ENCODE measurements around the gene SYTL5.

SYTL5 gene

DNA sequence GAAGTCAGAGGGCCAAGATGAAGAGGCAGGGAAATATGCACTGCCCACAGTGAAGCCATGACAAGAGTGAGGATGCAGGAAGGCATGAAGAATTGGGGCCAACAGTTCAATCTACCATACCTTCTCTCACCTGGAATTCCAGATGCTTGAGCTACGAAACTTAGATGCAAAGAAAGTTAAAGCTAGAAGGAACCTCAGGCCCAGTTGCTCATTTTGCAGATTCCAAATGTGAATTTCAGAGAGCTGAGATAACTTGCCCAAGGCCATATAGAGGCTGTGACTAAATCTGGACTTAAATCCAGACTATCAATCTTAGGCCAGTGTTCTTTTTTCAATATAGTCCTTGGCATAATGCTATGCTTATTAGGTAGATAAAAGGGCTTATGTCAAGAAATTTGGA is 121.6 kb downstream of the SYTL5 start:
- in situ Hi-C loops (cut with MboI; ENCODE audit: low sequenced_read_pairs), result no loop called here

DNA sequence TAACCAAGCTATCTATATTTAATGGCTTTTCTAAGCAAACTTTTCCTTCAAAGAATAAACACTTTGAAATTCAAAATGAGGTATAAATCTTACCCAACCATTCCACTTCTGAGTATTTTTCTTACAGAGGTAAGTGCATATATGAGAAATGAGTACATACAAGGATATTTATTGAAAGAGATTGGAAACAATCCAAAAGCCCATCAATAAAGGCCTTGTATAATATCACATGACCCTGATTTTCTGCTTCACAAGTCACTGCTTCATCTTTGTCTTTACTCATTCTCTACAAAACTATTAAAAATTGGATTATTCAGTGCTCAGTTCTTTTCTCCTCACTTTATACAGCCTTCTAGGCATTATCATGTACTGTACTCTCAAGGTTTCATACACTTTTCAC is 123.0 kb downstream of the SYTL5 start:
- in situ Hi-C loops (cut with MboI; ENCODE audit: low sequenced_read_pairs), result no loop called here

GRCh38 chrX:38138157-38138891 is 132.0 kb downstream of the SYTL5 start:
- in situ Hi-C loops (cut with MboI; ENCODE audit: low sequenced_read_pairs), result no loop called here

DNA sequence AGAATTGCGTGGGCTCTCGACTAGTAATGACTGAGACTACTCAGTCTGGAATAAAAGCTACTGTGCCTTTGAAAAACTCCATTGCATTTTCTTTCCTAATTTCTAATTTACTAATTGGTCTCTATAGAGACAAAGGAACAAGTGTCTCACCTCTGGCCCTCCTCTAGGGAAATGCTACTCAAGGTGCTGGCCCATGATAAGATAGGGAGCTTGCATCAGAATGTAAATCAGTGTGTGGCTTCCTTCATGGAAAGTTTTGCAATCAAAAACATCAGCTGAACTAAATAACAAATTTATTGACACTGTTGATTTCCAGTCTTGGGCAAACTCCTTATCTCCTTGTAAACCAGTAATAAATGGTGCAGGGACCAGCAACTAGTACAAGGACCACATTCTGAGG is 132.5 kb downstream of the SYTL5 start:
- in situ Hi-C loops (cut with MboI; ENCODE audit: low sequenced_read_pairs), result no loop called here

GRCh38 chrX:38142610-38143009 is 136.3 kb downstream of the SYTL5 start:
- in situ Hi-C loops (cut with MboI; ENCODE audit: low sequenced_read_pairs), result no loop called here

DNA sequence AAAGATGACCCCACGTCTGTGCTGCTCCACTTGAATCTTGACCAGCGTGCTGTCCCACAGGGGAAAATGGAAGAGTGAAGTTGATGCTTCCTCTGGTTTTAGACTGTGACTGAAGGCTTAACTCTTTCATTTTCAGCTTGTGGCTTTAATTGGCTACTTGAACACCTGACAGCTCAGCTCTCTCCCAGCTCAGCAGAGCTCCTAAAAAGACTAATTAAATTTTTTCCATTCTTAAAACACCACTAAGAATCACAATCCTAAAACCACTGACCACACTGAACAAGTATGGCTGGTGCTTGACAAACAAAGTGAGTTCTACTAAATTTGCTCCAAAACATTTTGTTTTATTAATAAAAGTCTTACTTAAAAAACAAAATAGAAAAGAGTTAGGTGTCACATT is 142.7 kb downstream of the SYTL5 start:
- in situ Hi-C loops (cut with MboI; ENCODE audit: low sequenced_read_pairs), result no loop called here

DNA sequence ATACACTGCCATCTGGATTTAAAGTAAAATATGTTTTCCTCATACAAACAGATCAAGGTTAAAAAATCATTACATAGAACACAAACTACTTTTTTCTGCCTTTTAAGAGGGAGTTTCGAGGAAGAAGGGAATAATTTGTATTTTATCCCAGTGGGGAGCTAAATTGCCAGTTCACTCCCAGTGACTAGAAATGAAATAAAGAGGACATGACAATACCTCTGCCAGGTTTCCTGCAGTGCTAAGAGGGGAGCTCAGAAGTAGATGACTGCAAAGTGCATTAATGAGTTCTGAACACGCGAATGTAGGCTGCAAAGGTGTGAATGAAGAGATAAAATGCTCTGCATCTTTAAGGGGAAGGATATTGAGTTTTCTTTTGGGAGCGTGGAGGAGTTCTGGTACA is 144.6 kb downstream of the SYTL5 start:
- in situ Hi-C loops (cut with MboI; ENCODE audit: low sequenced_read_pairs), result no loop called here

GRCh38 chrX:38151441-38151840 is 145.1 kb downstream of the SYTL5 start:
- in situ Hi-C loops (cut with MboI; ENCODE audit: low sequenced_read_pairs), result no loop called here

GRCh38 chrX:38154340-38154739 is 148.0 kb downstream of the SYTL5 start:
- in situ Hi-C loops (cut with MboI; ENCODE audit: low sequenced_read_pairs), result no loop called here

- in situ Hi-C loops (cut with MboI; ENCODE audit: low sequenced_read_pairs), result no loop called here
Measured at GRCh38 chrX:38154818-38155217, 148.5 kb downstream of the SYTL5 start.

DNA sequence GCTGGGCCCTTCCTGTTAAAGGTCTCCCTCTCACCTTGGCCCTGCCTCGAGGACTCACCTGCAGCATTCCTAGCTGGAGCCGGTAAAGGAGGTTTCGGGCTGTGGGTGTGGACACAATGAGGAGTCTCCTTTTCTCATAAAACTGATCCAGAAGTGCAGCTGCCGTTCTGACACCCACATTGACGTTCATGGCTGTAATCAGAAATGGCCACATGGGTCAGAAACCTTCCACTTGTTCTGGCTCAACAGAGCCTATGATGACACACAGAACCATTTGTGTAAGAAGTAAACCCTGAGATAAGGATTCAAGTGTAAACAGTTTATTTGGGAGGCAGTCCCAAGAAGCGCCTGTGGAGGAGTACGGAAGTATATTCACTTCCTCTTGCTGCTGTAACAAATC is 150.5 kb downstream of the SYTL5 start:
- in situ Hi-C loops (cut with MboI; ENCODE audit: low sequenced_read_pairs), result no loop called here

- in situ Hi-C loops (cut with MboI; ENCODE audit: low sequenced_read_pairs), result no loop called here
Measured at GRCh38 chrX:38163193-38163592, 156.8 kb downstream of the SYTL5 start.

DNA sequence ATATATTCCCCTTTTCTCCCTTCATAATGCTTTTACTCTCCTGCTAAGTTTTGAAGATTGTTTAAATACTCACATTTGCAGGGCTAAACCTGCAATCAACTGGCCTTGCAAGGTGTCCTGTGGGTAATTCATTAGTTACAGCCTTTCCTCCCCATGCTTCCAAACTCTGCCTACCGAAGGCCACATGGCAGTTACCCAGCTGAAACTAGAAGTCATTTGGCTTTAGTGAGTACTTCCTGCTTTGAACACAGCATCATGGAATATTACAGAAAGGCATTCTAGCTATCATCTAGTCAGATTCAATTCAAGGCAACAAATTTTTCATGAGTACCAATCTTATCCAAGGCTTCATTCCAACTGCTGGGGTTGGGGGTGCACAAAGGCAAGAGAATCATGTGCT is 158.7 kb downstream of the SYTL5 start:
- in situ Hi-C loops (cut with MboI; ENCODE audit: low sequenced_read_pairs), result no loop called here

DNA sequence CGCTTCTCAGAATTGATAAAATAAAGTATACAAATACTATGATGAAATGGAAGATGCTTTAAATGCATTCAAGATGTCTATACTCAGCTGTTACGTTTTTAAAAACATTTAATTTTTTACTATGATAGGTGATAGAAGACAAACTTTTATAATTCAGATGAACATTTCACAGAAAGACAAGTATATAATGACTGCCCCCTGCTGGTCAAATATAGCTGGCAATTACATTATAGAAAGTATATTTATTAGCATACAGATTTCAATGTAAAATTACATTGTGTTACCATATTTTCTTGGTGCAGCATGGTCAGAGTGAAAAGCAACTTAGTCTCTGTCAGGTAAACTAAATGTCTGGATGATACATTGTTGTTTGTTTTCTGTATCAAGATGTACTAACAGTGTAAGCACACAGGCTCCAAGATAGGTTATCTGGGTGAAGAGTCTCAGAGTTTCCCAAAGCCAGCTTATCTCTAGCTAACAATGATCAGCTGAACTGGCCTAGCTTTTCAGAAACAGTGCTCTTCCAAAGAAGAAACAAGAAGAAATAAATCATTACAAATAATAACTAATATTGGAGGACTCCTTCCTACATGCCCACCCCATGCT is 160.2 kb downstream of the SYTL5 start:
- in situ Hi-C loops (cut with MboI; ENCODE audit: low sequenced_read_pairs), result no loop called here

GRCh38 chrX:38170556-38170955 is 164.2 kb downstream of the SYTL5 start:
- in situ Hi-C loops (cut with MboI; ENCODE audit: low sequenced_read_pairs), result loop anchor here (10.0 kb wide), 1 partner anchor 246 kb away; no protein-coding TSS in a partner anchor

DNA sequence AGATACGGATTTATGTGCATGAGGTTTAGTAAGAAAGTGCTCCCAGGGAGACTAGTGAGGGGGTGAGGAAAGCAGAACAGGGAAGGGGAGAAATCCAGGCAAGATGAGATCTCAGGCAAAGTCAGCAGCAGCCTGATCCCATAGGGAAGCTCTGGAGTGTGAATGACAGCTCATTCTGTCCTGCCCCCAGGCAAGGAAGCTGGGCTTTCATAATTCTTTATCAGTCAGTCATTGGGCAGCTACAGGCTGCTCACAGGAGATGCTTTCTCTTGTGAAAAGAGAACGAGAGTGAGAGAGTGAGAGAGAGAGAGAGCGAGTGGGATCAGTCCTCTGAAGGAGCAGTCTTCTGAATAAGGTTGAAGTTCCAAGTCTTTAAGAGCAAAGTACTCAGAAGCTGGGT is 166.2 kb downstream of the SYTL5 start:
- in situ Hi-C loops (cut with MboI; ENCODE audit: low sequenced_read_pairs), result loop anchor here (10.0 kb wide), 1 partner anchor 248 kb away; no protein-coding TSS in a partner anchor

DNA sequence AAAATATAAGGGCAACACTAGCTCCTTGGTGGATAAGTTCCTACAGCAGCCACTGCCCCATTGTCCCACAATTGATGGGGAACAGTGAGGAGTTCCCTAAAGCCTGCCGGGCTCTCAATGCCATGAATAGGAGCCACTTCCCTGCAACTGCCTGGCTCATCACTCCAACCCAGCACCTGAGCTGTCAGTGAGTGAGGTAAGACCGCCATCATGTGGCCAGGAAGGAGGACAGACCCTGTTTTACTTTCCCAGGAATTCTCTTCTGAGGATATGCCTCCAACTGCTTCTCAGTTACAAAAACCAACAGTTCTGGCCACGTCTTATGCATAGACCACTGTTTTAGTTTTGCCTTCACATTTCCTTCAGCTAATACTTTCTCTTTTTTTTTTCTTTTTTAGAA is 168.8 kb downstream of the SYTL5 start:
- in situ Hi-C loops (cut with MboI; ENCODE audit: low sequenced_read_pairs), result loop anchor here (10.0 kb wide), 1 partner anchor 250 kb away; no protein-coding TSS in a partner anchor

GRCh38 chrX:38178396-38178795 is 172.0 kb downstream of the SYTL5 start:
- in situ Hi-C loops (cut with MboI; ENCODE audit: low sequenced_read_pairs), result loop anchor here (10.0 kb wide), 1 partner anchor 254 kb away; no protein-coding TSS in a partner anchor

Data from HL-60/S4 (cell line).